Left forelimb (tissue), 1 donor: ENCODE data around the gene CASKIN1.
"Not testable (repeated sequence)": the region's sequence is repeated elsewhere in the genome, so short reads cannot be mapped to it uniquely, and the experiment has no call there.

Experiments
- DNase-seq: peaks from one replicate; pipeline ENCODE4 v3.0.0-alpha.2; 2018; ENCODE audit warnings: low spot score

CASKIN1 gene

GRCh38 chr16:2135071-2135470, 61.3 kb downstream of the CASKIN1 start:
- not testable (repeated sequence) for DNase-seq

GRCh38 chr16:2133797-2134196, 62.6 kb downstream of the CASKIN1 start:
- DNase-seq = not testable (repeated sequence)

- DNase-seq = not testable (repeated sequence)
Measured at GRCh38 chr16:2129890-2130447, 66.4 kb downstream of the CASKIN1 start.

GRCh38 chr16:2129251-2129650, 67.2 kb downstream of the CASKIN1 start:
- not testable (repeated sequence) for DNase-seq

- DNase-seq = not testable (repeated sequence)
Measured at GRCh38 chr16:2127630-2128280, 68.7 kb downstream of the CASKIN1 start.
